GM19043 (cell line): ENCODE measurements around the gene BCAR3.

Source experiments
- ATAC-seq: cut with Tn5 transposase; IDR thresholded peaks from one replicate; pipeline ENCODE4 v1.9.1; 2021; ENCODE audit warnings: low read depth; ENCODE audit not compliant: unreplicated experiment

BCAR3 gene

GRCh38 chr1:93584261-93585003 lies 97.2 kb downstream of the BCAR3 start:
- no peak for ATAC-seq

GRCh38 chr1:93581917-93582850 lies 99.5 kb downstream of the BCAR3 start:
- ATAC-seq, result no peak

- no peak for ATAC-seq
These were observed 101.7 kb downstream of the BCAR3 start for GRCh38 chr1:93579891-93580290.

- no peak for ATAC-seq
These were observed 102.5 kb downstream of the BCAR3 start for GRCh38 chr1:93578911-93579825.

- no peak for ATAC-seq
These were observed 103.2 kb downstream of the BCAR3 start for GRCh38 chr1:93578433-93578830.

GRCh38 chr1:93577536-93578432 lies 103.9 kb downstream of the BCAR3 start:
- ATAC-seq, result no peak

- ATAC-seq, result no peak
These were observed 104.9 kb downstream of the BCAR3 start for GRCh38 chr1:93576746-93577145.

GRCh38 chr1:93576346-93576745 lies 105.3 kb downstream of the BCAR3 start:
- ATAC-seq, result no peak

GRCh38 chr1:93575621-93576284 lies 105.9 kb downstream of the BCAR3 start:
- ATAC-seq, result no peak

GRCh38 chr1:93574991-93575390 lies 106.6 kb downstream of the BCAR3 start:
- no peak for ATAC-seq

GRCh38 chr1:93574511-93574910 lies 107.1 kb downstream of the BCAR3 start:
- no peak for ATAC-seq

- no peak for ATAC-seq
These were observed 107.6 kb downstream of the BCAR3 start for GRCh38 chr1:93573940-93574469.

GRCh38 chr1:93571623-93572310 lies 109.9 kb downstream of the BCAR3 start:
- no peak for ATAC-seq

GRCh38 chr1:93569489-93569888 lies 112.1 kb downstream of the BCAR3 start:
- ATAC-seq, result no peak

GRCh38 chr1:93567255-93567918 lies 114.2 kb downstream of the BCAR3 start:
- ATAC-seq, result no peak

- ATAC-seq, result no peak
These were observed 115.4 kb downstream of the BCAR3 start for GRCh38 chr1:93566227-93566626.

- ATAC-seq, result no peak
These were observed 116.0 kb downstream of the BCAR3 start for GRCh38 chr1:93565496-93566206.
